HEK293T (cell line): ENCODE data around the gene TMED8.

Experiments
- ARNT ChIP-seq: fragments of 450-650 bp; IDR thresholded peaks from 2 replicates; pipeline ENCODE4 v1.6.1; 2017; ENCODE audit warnings: mild to moderate bottlenecking
- BHLHE40 ChIP-seq: fragments of 450-650 bp; IDR thresholded peaks from 2 replicates; pipeline ENCODE4 v1.6.1; 2016; ENCODE audit warnings: mild to moderate bottlenecking, moderate library complexity, borderline replicate concordance
- CTBP1 ChIP-seq: fragments of 450-650 bp; IDR thresholded peaks from 2 replicates; pipeline ENCODE4 v1.6.1; 2016; ENCODE audit warnings: borderline replicate concordance
- ELF4 ChIP-seq: fragments of 450-650 bp; IDR thresholded peaks from 2 replicates; pipeline ENCODE4 v1.6.1; 2017; ENCODE audit warnings: antibody characterized with exemption
- FOXM1 ChIP-seq: fragments of 450-650 bp; IDR thresholded peaks from 2 replicates; pipeline ENCODE4 v1.6.1; 2017; ENCODE audit warnings: mild to moderate bottlenecking, borderline replicate concordance
- HDGF ChIP-seq: fragments of 450-650 bp; IDR thresholded peaks from 2 replicates; pipeline ENCODE4 v1.6.1; 2017; ENCODE audit warnings: antibody characterized with exemption, borderline replicate concordance
- LEF1 ChIP-seq: fragments of 450-650 bp; IDR thresholded peaks from 2 replicates; pipeline ENCODE4 v1.6.1; 2017; ENCODE audit warnings: mild to moderate bottlenecking, borderline replicate concordance
- SUZ12 ChIP-seq: fragments of 450-650 bp; IDR thresholded peaks from 2 replicates; pipeline ENCODE4 v1.6.1; 2016; ENCODE audit warnings: mild to moderate bottlenecking
- TARDBP ChIP-seq: fragments of 450-650 bp; IDR thresholded peaks from 2 replicates; pipeline ENCODE4 v1.6.1; 2016
- ZNF384 ChIP-seq: fragments of 450-650 bp; IDR thresholded peaks from 2 replicates; pipeline ENCODE4 v1.6.1; 2016
- TF ChIP-seq, protein P1 (sequence below): fragments of 450-650 bp; IDR thresholded peaks from 2 replicates; pipeline ENCODE4 v1.6.1; 2016

GRCh38 chr14:77364146-77364545 is 12.7 kb downstream of the TMED8 start:
- TF ChIP-seq BHLHE40 (no peak), TARDBP (no peak), ELF4 (no peak), ARNT (no peak), LEF1 (no peak), HDGF (no peak), FOXM1 (no peak), ZNF384 (no peak), CTBP1 (no peak), SUZ12 (no peak)
- TF ChIP-seq, protein P1, sequence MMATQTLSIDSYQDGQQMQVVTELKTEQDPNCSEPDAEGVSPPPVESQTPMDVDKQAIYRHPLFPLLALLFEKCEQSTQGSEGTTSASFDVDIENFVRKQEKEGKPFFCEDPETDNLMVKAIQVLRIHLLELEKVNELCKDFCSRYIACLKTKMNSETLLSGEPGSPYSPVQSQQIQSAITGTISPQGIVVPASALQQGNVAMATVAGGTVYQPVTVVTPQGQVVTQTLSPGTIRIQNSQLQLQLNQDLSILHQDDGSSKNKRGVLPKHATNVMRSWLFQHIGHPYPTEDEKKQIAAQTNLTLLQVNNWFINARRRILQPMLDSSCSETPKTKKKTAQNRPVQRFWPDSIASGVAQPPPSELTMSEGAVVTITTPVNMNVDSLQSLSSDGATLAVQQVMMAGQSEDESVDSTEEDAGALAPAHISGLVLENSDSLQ = no peak
